Activated CD8-positive, alpha-beta memory T cell treated with anti-CD3 and anti-CD28 coated beads for 48 hours (primary cell): ENCODE results near the gene TUBA1C.
"Not testable (repeated sequence)": the region's sequence is repeated elsewhere in the genome, so short reads cannot be mapped to it uniquely, and the experiment has no call there.

Experiments
- DNase-seq, 3 experiments: peaks; one replicate each; pipeline ENCODE4 v3.0.0-alpha.2; 2020; ENCODE audit warnings: low read depth in 2 of 3, low spot score in 2 of 3

Gene TUBA1C

GRCh38 chr12:49255456-49255855 is 9.4 kb upstream of the TUBA1C start:
- not testable (repeated sequence) for DNase-seq

GRCh38 chr12:49255857-49256637 is 8.8 kb upstream of the TUBA1C start:
- DNase-seq = no peak

DNA sequence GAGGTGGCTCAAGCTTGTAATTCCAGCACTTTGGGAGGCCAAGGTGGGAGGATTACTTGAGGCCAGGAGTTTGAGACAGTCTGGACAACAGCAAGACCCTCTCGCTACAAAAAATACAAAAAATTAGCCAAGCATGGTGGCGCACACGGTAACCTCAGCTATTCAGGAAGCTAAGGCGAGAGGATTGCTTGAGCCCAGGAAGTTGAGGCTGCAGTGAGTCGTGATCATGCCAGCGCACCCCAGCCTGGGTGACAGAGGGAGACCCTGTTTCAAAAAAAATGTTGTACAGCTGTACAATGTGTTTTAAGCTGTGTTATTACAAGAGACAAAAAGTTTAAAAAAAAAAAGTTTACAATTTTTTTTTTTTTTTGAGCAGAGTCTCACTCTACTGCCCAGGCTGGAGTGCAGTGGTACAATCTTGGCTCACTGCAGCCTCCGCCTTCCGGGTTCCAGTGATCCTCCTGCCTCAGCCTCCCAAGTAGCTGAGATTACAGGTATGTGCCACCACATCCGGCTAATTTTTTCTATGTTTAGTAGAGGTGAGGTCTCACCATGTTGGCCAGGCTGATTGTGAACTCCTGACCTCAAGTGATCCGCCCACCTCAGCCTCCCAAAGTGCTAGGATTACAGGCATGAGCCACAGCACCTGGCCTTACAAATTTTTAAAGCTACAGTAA is 7.2 kb upstream of the TUBA1C start:
- not testable (repeated sequence) for DNase-seq

DNA sequence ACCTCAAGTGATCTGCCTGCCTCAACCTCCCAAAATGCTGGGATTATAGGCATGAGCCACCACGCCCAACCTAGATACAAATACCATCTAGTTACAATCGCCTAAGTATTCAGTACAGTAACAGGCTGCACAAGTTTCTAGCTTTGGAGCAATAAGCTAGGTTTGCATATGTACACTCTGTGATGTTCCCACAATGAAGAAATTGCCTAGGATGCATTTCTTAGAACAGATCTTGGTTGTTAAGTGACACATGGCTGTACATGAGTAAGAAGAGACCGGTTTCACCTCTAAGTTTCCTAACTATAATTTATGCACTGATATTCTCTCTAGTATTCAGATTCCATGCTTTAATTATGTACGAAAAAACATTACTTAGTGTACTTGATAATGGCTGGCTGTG is 5.4 kb upstream of the TUBA1C start:
- DNase-seq = no peak

- DNase-seq = no peak
Observed at GRCh38 chr12:49260166-49260565, 4.7 kb upstream of the TUBA1C start.

DNA sequence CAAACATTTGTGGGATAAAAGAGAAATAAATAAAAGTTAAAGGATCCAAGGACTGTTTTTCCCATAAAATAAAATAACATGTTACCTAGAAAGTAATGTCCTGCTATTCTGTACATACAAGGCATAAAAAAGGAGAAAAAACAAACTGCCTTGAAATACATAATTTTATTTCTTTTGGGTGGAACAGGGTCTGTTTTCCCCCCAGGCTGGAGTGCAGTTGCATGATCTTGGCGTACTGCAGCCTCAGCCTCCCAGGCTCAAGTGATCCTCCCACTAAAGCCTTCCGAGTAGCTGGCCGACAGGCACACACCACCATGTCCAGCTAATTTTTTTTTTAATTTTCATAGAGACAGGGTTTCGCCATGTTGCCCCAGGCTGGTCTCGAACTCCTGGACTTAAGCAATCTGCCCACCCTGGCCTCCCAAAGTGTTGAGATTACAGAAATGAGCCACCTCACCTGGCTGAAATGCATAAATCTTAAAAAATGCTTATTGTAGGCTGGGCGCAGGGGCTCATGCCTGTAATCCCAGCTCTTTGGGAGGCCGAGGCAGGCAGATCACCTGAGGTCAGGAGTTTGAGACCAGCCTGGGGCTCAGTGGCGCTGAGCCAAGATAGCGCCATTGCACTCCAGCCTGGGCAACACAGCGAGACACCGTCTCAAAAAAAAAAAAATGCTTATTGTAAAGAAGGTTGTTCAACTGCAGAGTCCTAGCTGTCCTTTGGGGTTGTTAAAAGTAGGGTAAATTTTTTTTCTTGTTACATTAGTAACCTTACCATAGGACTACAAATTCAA is 4.1 kb upstream of the TUBA1C start:
- no peak for DNase-seq

GRCh38 chr12:49261721-49262120 is 3.2 kb upstream of the TUBA1C start:
- no peak for DNase-seq

- no peak for DNase-seq
Observed at GRCh38 chr12:49263400-49263763, 1.5 kb upstream of the TUBA1C start.

- no peak for DNase-seq
Observed at GRCh38 chr12:49264466-49264872, 413 bp upstream of the TUBA1C start.

DNA sequence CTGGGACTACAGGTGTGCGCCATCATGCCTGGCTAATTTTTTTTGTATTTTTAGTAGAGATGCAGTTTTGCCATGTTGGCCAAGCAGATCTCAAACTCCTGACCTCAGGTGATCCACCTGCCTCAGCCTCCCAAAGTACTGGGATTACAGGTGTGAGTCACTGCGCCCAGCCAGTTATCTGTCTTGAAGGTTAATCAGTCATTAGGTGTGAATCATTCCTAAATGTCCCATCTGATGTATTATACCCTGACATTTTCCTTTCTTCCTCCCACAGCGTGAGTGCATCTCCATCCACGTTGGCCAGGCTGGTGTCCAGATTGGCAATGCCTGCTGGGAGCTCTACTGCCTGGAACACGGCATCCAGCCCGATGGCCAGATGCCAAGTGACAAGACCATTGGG is 4.3 kb downstream of the TUBA1C start:
- not testable (repeated sequence) for DNase-seq

DNA sequence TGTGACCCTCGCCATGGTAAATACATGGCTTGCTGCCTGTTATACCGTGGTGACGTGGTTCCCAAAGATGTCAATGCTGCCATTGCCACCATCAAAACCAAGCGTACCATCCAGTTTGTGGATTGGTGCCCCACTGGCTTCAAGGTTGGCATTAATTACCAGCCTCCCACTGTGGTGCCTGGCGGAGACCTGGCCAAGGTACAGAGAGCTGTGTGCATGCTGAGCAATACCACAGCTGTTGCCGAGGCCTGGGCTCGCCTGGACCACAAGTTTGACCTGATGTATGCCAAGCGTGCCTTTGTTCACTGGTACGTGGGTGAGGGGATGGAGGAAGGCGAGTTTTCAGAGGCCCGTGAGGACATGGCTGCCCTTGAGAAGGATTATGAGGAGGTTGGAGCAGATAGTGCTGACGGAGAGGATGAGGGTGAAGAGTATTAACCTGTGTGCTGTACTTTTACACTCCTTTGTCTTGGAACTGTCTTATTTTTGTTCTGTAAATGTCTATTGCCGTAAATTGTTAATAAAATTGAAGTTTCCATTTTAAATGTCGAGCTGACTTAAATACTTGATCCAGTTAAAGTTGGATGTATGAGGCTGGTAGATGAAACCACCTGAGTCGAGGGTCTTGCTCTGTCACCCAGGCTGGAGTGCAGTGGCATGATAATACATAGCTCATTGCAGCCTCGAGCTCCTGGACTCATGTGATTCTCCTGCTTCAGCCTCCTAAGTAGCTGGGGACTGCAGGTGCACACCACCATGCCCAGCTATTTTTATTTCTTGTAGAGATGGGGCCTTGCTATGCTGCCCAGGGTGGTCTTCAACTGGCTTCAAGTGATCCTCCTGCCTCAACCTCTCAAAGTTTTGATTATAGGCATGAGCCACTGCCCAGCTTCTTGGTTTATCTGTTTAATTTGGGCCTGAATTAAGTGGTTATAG is 8.2 kb downstream of the TUBA1C start:
- no peak for DNase-seq

GRCh38 chr12:49273726-49274395 is 9.0 kb downstream of the TUBA1C start:
- DNase-seq = no peak

DNA sequence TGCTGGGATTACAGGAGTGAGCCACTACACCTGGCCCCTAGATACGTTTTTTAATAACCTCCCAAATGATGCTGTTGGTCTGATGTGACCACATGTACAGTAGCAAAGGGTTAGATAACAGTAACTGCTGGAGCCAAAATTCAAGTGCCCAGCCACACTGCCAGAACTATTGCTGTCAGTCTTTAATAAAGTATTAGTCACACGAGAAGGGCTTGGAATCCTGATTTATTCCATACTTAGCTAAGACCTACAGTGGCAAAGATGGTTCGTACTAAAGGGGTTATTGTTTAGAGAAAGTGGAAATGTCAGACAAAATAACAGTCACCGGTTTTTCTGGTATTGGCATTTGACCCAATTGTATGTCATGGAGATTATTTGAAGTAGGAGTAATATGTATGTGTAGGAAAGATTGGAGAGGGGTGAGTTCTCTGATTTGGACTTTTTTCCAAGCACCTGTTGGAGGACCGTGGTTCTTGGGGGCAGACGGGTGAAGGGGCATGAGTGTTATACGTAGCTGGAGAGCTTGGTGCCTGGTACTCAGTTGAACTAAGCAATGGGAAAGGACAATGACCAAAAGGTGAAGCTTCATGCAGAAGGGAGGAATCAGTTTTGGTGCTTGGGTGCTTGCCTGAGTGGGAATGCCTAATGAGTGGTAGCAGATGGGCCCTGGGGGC is 9.7 kb downstream of the TUBA1C start:
- no peak for DNase-seq

DNA sequence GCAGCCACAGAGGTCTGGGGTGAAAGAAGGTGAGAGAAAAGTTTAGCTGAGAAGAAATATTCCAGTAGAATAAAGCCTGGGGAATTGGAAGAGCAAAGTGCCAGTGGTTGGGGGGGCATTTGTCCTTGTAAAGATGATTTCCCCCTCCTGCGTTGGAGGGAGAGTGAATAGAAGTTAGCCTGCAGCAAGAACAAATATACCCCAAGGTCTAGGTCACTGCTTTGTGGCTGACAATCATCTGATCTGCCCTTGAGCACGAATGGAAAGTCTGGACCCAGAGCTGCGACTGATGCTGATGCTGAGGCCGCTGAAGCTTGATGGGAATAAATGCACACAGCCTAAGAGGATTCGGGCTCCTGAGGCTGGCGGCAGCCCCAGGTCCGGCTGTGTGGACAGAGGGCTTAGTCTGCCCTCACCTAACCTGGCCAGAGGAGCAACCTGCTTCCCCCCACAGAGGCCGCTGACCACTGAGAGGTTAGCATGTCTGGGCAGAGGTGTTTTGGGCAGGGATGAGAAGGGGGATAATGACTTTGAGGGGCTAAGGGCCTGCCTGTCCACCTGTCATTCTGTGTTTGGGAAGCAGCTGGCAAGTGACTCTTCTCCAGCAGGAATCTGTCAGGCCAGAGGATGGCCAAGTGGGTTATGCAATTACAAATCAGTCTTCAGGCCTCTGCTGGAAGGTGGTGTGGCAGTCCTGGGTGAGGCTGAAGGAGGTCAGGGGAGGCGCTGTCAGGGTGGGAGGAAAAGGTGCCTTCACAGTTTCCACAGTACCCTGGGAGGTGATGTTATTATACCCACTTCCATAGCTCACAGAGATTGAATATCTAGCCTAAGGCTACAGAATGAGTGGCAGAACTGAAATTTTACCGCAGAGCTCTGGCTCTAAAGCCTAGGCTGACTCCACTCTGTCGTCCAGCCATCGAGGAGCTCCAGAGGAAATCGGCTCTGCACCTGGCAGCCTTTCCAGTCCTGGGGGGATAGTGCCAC is 11.7 kb downstream of the TUBA1C start:
- DNase-seq = no peak

- DNase-seq = no peak
Observed at GRCh38 chr12:49277466-49277865, 12.6 kb downstream of the TUBA1C start.

DNA sequence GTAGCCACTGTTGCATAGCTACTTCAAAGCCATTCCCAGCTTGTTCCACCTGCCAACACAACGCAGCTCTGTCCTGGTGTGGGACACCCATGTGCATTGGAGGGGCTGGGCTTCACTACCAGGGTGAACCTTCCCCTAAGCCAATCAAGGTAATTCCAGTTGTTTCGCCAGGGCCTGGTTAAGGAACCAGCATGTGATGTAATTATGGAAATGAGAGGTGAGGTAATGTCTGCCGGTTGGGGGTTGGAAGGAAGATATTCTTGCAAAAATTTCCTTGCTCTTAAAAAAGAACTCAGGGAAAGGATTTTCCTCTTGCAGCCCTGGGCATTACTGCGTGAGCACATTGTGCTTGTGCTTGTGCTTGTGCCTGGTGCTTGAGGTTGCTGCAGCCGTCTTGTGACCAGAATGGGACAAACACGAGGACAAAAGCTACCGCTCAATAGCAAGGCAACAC is 14.9 kb downstream of the TUBA1C start:
- DNase-seq = no peak

GRCh38 chr12:49280545-49280944 is 15.7 kb downstream of the TUBA1C start:
- not testable (repeated sequence) for DNase-seq

GRCh38 chr12:49282302-49282701 is 17.4 kb downstream of the TUBA1C start:
- no peak for DNase-seq
